IPS DF 19.7 (cell line): Measurements from ENCODE around the gene EP300.

ENCODE experiments used
- DNase-seq: peaks from one replicate; pipeline ENCODE4 v3.0.0-alpha.2; 2013; ENCODE audit warnings: low read depth, low spot score

Gene EP300

DNA sequence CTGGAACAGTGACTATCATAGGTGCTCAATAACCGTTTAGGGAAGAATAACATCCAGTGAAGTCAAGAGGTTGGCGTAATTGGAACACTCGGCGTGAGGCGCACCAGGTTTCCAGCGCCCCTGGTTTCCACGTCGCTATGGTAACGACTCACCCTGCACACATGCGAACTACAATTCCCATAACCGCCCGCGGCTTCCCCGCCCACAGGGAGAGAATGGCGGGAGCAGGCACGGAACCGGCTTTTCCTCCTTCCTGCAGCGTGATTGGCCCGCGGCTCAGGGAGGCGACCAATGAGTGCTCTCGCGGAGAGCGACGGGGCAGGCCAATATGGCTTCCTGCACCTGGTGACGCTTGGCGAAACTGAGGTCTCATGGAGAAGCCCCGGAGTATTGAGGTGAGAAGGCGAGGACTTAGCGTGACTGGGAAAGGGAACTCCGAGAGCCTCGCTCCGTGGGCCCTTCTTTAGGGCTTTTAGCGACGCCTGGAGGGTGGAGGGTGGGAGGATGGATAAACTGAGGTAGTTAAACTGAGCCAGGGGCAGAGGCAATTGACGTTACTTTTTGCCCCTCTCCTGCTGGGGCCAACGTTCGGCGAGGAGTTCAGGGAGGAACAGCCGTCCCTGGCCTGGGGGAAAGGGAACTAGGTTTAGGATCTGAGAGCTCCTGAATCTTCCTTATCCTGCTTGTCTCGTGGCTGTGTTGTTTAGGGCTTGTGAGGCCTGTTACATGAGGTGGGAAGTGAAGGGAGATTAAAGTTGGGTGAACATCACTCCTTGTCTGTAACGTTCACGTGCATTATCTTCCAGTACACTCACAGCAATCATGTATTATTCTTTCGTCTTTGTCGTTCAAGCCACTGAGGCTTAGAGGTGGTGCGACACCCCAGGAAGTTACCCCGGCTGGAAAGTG, 112.9 kb downstream of the EP300 start, which contains the start of gene L3MBTL2:
Gene L3MBTL2 (plus strand): TSS at position 321 of the 909 bp plus-strand sequence. CDS start 51 bp downstream, at position 372.
- peak; percentile 92 for DNase-seq

- no peak for DNase-seq
Observed at GRCh38 chr22:41206719-41207118, 114.3 kb downstream of the EP300 start.

GRCh38 chr22:41215409-41215808, 123.0 kb downstream of the EP300 start:
- DNase-seq: no peak

GRCh38 chr22:41215926-41216325, 123.5 kb downstream of the EP300 start:
- no peak for DNase-seq

DNA sequence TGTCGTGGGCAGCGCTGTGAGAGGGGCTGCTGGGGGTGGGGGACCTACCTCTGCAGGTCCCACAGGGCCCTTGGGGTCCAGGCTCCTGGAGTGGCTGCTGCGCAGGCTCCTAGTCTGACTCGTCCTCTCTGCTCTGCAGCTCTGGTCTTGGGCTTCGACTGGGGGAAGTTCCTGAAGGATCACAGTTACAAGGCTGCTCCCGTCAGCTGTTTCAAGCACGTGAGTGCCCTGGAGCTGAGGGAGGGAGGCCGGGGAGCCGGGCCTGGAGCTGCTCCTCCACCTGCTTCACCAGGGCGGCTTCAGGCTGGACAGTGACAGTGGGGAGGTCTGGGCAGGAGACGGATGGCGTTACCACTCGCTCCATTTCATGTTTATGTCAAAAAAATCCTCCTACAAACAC, 124.6 kb downstream of the EP300 start:
- DNase-seq: no peak

GRCh38 chr22:41217553-41218157, 125.3 kb downstream of the EP300 start:
- DNase-seq: no peak

DNA sequence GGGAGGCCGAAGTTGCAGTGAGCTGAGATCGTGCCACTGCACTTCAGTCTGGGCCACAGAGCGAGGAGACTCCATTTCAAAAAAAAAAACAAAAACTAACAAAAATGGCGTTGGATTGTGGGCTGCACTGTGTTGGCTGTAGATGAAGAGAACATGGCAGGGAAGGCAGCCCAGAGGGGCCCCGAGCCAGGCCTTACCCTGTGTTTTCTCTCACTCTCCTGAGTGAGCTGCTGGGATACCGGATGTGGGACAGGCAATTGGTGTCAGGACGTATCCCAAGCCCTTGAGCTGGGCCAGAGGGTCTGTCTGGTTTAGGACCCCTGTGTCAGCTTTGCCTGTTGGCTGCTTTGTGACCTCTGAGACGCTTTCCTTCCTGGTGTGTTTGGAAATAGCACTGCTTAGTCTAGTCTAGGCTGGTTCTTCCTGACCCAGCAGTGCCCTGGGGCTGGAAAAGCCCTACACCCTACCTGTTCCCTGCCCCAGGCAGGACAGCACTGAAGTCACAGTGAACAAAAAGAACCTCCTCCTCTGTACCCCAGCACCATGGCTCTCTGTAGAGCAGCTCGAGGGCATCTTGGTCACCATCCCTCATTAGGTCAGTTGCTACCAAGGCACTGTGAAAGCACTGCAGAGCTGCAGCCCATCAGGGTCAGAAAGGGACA, 130.6 kb downstream of the EP300 start:
- DNase-seq: no peak

GRCh38 chr22:41223535-41223934, 131.1 kb downstream of the EP300 start:
- DNase-seq: no peak

GRCh38 chr22:41226723-41227655, 134.6 kb downstream of the EP300 start:
- DNase-seq: no peak

GRCh38 chr22:41229215-41229614, 136.8 kb downstream of the EP300 start:
- DNase-seq: no peak
